DND-41 (cell line): ENCODE measurements around the gene CHST3.

Experiments
- CTCF ChIP-seq: IDR thresholded peaks from 2 replicates; pipeline ENCODE4 v1.5.1; 2012; ENCODE audit warnings: borderline replicate concordance, low read length, moderate library complexity, mild to moderate bottlenecking; ENCODE audit not compliant: poor library complexity, severe bottlenecking; ENCODE audit errors: extremely low read depth
- EZH2 ChIP-seq: IDR thresholded peaks from 3 replicates; pipeline ENCODE4 v1.6.1; 2012; ENCODE audit warnings: borderline replicate concordance, low read depth, mild to moderate bottlenecking, moderate library complexity, low read length, inconsistent platforms; ENCODE audit not compliant: severe bottlenecking

GRCh38 chr10:71968553-71969474 is 4.6 kb downstream of the CHST3 start:
- TF ChIP-seq CTCF (no peak), EZH2 (no peak)
